ENCODE data around the gene MAP2K3.

MAP2K3 gene

DNA sequence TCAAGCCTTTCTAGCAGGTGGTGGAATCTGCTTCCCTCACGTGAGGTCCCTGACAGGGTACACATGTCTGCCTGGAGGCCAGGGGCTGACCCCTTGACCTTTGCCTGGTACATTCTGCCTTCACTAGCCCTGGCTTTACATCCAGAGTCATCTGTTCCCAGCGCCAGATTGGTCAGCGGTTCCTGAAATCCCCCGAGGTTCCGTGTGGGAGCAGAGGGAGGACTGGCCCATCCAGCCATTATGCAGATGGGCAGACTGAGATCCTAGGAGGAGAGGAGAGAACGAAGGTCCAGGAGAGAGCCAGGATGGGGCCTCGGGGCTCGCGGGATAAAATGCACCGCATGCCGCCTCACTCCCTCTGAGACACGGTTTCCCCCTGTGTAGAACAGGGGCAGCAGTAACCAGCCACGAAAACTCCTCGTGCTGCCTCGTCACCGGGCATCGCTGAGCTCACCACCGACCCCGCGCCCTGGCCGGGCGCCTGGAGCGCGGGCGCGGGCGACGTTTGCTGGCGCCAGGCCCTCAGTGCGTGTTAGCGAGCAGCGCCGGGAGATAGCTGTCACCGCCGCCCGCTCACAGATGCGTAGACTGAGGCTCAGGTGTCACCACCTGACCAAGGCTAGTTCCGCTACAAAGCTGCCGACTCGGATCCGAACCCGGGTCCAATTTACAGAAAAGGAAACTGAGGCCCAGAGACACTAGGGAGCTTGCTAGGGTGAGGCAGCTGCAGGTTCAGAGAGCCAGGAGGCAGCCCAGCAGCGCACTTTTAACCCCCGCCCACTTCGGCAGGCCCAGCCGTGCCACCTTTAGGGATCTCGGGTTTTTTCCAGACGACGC, 811 bp upstream of the MAP2K3 start:
- TF ChIP-seq PATZ1 (CRISPR knock-in tag; IDR thresholded peaks at IDR 0.05; ENCODE audit: borderline replicate concordance) = no peak
- TF ChIP-seq ZNF565 (CRISPR knock-in tag; conservative IDR thresholded peaks at IDR 0.05; ENCODE audit: low read depth) = no peak
- no peak for TF ChIP-seq TOX (CRISPR knock-in tag; IDR thresholded peaks at IDR 0.05; ENCODE audit: borderline replicate concordance)
- no peak for TF ChIP-seq TSHZ2 (CRISPR knock-in tag; IDR thresholded peaks at IDR 0.05)
- TF ChIP-seq SNAI2 (CRISPR knock-in tag; IDR thresholded peaks at IDR 0.05) = no peak
- TF ChIP-seq RARB (CRISPR knock-in tag; IDR thresholded peaks at IDR 0.05) = no peak
- TF ChIP-seq PPARA (CRISPR knock-in tag; IDR thresholded peaks at IDR 0.05; ENCODE audit: borderline replicate concordance) = no peak
- no peak for TF ChIP-seq ZFP30 (CRISPR knock-in tag; IDR thresholded peaks at IDR 0.05)
- no peak for TF ChIP-seq ESRRG (CRISPR knock-in tag; IDR thresholded peaks at IDR 0.05)
- TF ChIP-seq OSR1 (CRISPR knock-in tag; IDR thresholded peaks at IDR 0.05) = no peak
- no peak for TF ChIP-seq ZNF8 (CRISPR knock-in tag; IDR thresholded peaks at IDR 0.05)
- TF ChIP-seq GLIS3 (CRISPR knock-in tag; IDR thresholded peaks at IDR 0.05) = no peak
- no peak for TF ChIP-seq BACH2 (CRISPR knock-in tag; IDR thresholded peaks at IDR 0.05; ENCODE audit: borderline replicate concordance)
- no peak for TF ChIP-seq ZFP3 (CRISPR knock-in tag; IDR thresholded peaks at IDR 0.05)
- TF ChIP-seq CSRNP3 (CRISPR knock-in tag; IDR thresholded peaks at IDR 0.05) = no peak
- TF ChIP-seq ZC3H10 (CRISPR knock-in tag; IDR thresholded peaks at IDR 0.05) = no peak
- TF ChIP-seq ZNF70 (CRISPR knock-in tag; IDR thresholded peaks at IDR 0.05) = no peak
- no peak for TF ChIP-seq ARNTL (CRISPR knock-in tag; IDR thresholded peaks at IDR 0.05; ENCODE audit: borderline replicate concordance, low read depth)
- no peak for ATAC-seq

GRCh38 chr17:21285164-21286065, 904 bp downstream of the MAP2K3 start:
- no peak for ATAC-seq
- TF ChIP-seq ISL1 (CRISPR knock-in tag; IDR thresholded peaks at IDR 0.05) (no peak), ESRRG (CRISPR knock-in tag; IDR thresholded peaks at IDR 0.05) (no peak)

- ATAC-seq = peak; percentile 63
- no peak for TF ChIP-seq ZFP30 (CRISPR knock-in tag; IDR thresholded peaks at IDR 0.05)
- TF ChIP-seq ESRRG (CRISPR knock-in tag; IDR thresholded peaks at IDR 0.05) = no peak
- no peak for TF ChIP-seq ISL1 (CRISPR knock-in tag; IDR thresholded peaks at IDR 0.05)
- TF ChIP-seq PPARA (CRISPR knock-in tag; IDR thresholded peaks at IDR 0.05; ENCODE audit: borderline replicate concordance) = no peak
- TF ChIP-seq PATZ1 (CRISPR knock-in tag; IDR thresholded peaks at IDR 0.05; ENCODE audit: borderline replicate concordance) = no peak; the same call in 1 of the 2 replicates
- TF ChIP-seq ARNTL (CRISPR knock-in tag; IDR thresholded peaks at IDR 0.05; ENCODE audit: borderline replicate concordance, low read depth) = no peak
- TF ChIP-seq RARB (CRISPR knock-in tag; IDR thresholded peaks at IDR 0.05) = no peak
These were observed 1.7 kb downstream of the MAP2K3 start for GRCh38 chr17:21286066-21286770.
